Measurements from ENCODE around the gene MR1.

Gene MR1
- total RNA-seq, result 79.1 to 220 (median 158) reads per million in 18 experiments

DNA sequence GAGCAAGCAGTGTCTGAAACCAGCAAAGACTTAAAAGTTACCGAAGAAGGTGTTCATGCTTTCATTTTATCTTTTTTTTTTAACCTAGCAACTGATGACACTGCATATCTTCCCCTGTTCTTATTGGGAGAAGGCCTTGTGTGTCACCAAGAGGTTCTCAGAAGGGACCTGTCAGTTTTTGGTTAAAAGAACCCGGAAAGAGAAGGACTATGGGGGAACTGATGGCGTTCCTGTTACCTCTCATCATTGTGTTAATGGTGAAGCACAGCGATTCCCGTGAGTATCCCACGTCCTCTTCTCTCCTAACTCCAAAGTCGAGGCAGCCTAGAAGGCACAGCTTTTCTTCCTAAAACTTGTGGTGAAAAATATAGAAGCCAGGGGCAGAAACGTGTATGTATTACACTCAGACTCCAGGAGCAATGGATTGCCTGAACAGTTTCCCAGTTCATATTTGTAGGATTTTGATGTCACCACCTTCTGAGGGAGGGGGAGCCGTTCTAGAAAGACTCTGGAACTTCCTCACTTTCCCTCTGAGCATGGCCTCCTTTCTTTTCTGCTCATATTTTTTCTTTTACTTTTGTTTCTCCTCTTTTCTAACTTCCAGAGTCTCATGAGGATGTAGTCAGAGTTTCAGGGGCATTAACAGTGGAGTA, at the start of gene MR1:
Gene MR1, plus strand, starts transcription at position 185 of the 653 bp plus-strand sequence. Its CDS starts 25 bp downstream, at position 210.
- peak; percentile 78 to 91 for DNase-seq

DNA sequence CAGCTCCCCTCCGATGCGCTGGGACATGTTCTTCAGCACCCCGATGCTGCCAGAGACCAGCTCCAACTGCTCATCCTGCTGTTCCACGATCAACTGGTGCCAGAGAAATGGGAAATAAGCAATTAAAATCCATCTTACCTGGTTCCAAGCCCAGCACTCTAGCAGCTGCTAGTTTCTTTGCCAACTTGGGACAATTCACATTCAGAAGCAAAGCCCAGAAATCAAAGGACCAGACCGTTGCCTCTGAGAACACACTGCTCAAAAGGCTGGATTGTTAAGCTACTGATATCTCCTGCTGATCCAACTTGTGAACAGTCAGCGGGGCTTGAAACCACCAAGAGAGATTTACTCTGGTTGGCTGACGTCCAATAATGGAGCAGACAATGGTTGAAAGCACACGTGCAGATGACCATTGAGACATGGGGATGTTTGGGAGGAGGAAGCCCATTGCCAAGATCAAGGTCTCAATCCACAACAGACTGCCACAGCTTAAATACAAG, 45.5 kb upstream of the MR1 start:
- DNase-seq, result no peak

DNA sequence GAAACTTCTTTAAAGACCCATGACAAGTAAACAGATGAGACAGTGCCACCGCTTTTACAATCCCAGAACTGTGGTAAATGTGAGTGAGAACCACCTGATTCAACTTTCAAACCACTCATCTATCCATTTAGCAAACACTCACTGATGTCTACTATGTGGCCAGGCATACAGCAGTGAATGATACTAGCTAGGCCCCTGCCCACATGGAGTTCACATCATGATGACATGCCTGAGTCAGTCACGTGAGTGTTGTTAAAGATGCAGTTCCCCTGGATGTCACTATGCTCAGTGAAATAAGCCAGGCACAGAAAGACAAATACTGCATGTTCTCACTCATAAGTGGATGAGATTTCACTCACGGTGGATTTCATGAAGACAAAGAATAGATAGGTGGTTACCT, 39.5 kb upstream of the MR1 start:
- DNase-seq, result peak; percentile 27 to 43

DNA sequence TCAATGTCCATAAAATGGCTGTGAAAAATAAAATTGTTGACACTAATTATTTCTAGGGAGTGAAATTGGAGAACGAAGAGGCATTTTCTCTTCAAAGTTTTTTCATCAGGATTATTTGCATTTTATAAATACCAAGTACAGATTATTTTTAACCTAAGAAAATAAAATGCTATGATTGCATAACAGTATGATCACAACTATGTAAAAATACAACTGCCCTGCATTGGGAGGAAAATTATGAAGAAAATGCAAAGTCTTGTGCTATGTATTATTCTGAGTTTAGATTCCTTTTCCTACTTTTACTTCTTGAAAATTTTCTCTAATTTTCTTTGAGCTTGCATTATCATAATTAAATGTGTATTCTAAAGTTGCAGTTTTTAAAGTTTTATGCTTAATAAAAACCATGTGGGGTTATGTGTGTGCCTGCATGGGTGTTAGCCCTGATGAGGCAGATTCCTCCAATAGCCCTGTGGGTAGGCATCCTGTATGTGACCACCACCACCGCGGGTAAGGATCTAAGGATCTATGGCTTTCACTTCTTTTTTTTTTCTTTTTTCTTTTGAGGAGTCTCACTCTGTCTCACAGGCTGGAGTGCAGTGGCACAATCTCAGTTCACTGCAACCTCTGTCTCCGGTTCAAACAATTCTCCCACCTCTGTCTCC, 35.8 kb upstream of the MR1 start:
- no peak for DNase-seq

DNA sequence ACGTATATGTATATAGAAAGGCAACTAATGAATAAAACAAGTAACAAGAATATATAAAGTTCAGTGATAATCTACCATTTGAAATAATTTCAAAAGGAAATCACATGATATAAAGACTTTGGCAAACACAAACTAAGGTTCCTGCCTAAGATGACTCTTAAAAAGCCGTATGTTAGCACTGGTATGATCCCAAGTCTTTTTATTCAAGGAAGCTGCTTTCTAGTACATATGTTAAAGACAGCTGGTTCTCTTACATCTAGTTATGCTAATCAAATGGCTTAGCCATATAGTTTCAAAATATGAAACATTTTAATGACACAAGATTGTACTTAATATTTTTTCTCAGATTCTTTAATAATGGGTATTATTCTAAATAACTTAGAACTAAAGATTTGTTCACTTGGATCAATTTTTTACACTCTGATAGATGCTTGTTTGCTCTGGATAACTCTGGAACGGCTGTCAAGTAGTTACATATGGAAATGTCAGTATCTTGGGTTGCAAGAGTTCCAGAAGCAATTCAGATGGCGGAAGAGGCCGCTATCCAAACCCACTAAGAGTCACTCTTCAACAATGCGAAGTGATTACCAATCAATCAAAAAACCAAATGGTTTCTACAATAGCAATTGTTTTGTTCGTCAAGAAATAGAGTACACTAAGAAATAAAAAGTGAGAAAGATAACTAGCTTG, 32.5 kb upstream of the MR1 start:
- no peak for DNase-seq

DNA sequence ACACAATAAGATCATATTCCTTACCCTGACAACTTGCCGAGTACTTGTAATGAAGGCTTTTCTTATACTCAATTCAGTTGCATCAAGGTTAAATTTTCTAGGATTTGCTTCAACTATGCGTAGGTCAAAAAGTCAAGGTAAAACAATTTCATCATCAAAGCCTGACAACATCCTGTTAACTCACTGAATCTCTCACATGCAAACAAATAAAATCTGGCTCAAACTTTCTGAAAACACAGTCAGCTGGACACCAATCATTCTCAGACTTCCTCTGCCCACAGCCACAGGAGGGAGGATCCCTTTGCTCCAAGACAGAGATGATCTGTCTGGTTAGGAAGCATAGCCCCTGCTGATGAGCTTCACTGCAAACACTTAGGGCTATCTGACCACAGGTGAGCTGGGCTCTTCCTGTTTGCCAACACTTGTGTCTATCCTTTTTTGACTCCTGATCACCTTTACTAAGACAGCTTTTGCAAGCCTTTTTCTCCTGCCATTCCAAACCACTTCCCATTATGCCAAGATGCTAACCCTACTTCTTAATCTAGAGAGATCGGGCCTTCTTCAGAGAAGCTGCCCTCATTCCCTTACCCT, 31.1 kb upstream of the MR1 start:
- DNase-seq, result no peak

DNA sequence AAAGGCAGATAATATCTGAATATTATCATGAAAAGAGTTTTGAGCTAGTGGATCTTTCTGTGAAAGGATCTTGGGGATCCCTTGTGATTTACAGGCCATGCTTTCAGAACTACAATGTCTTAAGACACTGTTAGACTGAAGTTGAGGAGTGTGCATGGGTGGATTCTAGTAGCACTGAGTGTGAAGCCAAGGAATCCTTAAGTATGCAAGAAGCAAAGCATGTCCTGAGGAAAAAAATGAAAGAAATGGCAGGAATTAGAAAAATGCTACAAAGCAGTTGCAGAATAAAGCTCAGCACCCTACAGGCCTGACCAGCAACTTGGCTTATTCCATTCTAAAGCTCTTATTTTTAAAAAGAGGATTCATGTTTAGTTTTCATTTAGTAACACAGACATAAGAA, 23.0 kb upstream of the MR1 start:
- DNase-seq, result no peak

DNA sequence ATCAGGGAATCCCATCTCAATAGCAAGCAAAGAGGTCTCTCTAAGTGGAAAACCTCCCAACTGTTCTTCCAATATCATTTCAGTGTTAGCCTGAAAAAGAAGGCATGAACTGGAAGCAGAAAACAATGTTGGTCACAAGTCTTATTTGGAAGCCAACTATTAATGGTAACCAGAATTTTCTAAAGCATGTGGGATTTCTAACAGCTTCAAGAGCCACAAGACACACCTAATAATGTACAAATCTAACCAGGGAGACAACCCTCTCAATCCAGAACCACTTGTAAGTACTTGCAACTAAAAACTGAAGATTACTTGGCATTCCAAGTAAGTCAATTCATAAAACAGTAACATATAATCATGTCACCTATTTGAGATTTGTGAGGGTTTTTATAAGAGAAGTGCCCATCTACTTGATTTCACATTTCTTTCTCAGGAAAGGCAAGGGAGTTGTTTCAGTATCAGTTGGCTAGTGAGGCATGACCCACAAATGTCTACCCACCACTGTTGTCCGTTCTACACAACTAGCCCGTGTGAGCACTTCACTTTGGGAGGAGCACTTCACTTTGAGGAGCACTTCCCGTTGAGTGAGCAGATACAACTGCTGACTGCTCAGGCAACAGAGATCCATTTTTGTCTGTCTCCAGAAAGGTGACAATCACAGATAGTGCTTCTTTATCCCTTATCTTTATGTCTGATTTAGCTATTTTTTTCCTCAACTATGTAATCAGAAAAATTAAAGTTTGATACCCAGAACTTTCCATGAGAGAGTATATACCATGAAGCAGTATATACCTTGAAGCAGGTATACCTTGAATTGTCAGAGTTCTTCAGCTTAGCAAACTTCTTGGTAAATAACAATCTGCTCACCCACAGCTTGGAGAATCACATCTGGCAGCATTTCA, 22.2 kb upstream of the MR1 start:
- DNase-seq, result no peak

DNA sequence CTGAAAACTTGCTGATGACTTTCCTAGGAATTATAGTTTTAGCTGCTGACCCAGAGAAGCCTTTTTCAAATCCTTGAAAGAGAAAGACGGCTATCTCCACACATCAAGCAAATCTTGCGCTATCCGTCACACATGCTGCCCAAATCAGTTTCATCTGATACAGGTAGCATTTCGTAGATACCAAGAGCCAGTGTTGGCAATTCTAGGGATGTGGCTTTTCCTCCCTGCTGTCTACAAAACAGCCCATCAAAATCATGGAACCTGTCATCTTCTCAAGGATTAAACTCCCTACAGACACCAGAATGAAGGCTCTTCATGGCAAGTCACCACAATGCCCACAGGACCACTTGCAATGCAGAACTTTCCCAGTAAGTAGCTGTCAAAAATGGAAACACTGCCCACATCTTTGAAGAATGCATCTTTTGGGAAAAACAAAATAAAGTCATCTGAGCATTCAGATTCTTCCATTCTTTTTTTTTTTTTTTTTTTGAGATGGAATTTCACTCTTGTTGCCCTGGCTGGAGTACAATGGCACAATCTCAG, 21.5 kb upstream of the MR1 start:
- DNase-seq, result no peak

DNA sequence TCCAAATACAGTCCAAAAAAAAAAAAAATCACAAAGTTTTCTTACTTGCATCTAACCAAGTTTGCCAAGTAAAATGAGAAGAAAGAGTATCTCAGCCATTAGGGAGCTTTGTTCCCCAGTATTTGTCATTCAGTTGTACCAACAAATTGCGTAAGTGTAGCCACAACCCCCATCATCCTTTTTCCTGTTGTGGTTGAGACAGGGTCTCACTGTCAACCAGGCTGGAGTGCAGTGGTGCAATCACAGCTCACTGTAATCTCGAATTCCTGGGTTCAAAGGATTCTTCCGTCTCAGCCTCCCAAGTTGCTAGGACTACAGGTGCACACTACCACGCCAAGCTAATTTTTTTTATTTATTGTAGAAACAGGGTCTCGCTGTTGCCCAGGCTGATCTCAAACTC, 20.6 kb upstream of the MR1 start:
- DNase-seq, result peak; percentile 51 to 85

DNA sequence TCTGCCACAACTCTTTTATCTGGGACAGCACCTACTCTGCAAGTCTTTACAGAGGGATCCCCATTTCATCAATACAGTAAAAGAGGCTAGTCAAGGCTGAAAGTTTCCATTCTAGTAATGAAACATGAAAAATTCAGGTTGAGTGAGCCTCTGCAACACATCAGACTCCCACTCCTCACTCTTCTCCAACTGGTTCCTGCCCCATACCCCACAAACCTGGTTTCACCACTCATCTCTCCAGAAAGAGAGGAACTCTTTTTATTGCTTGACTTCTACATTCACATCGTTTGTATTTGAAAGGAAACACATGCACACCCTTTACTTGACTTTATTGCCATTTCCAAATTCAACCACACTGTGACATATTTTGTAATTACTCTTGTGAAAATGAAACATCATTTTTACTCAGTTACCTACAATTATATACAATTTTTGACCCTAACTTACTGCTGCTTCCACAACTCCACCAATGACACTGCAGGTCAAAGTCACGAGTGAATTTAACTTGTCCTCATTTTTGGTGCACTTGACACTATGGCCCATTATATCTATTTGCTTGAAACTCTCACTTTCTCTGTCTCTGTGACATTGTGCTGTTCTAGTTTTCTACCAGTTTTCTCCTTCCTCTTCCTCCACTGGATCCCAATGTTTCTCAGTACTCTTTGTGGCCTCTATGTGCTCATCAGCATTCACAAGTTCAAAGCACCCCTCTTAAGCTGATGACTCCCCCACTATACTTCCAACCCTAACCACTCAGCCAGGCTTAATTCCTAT, 19.1 kb upstream of the MR1 start:
- peak in 1 of 2 donors; percentile 69 for DNase-seq

DNA sequence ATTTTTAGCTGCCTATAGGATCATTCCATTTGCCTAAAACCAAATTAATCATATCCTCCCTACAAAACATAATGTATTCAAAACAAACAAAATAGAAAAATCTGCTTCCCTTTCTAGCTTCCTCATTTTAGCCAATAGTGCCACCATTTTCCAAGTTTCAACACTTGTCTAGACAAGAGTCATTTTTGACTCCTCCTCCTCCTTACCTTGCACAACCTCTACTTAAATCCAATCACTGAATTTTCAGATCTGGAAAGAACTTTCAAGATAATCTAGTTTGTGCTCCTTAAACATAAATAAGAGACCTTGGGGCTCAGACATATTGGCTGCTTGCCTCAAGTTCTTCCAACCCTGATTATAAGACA, 18.6 kb upstream of the MR1 start:
- DNase-seq, result peak; percentile 83 to 97

DNA sequence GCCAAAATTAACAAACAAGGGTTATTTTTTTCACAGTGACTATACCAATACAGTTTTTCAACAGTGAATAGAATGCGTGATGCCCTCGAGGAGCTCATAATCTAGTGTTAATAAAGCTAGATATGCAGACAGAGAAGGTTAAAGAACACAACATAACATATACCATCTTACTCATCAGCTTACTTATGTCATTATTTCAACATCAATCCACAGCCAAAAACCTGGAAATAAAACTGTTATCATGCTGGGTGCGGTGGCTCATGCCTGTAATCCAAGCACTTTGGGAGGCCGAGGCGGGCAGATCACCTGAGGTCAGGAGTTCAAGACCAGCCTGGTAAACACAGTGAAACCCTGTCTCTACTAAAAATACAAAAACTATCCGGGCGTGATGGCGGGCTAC, 17.2 kb upstream of the MR1 start:
- peak in 1 of 2 donors; percentile 29 for DNase-seq

DNA sequence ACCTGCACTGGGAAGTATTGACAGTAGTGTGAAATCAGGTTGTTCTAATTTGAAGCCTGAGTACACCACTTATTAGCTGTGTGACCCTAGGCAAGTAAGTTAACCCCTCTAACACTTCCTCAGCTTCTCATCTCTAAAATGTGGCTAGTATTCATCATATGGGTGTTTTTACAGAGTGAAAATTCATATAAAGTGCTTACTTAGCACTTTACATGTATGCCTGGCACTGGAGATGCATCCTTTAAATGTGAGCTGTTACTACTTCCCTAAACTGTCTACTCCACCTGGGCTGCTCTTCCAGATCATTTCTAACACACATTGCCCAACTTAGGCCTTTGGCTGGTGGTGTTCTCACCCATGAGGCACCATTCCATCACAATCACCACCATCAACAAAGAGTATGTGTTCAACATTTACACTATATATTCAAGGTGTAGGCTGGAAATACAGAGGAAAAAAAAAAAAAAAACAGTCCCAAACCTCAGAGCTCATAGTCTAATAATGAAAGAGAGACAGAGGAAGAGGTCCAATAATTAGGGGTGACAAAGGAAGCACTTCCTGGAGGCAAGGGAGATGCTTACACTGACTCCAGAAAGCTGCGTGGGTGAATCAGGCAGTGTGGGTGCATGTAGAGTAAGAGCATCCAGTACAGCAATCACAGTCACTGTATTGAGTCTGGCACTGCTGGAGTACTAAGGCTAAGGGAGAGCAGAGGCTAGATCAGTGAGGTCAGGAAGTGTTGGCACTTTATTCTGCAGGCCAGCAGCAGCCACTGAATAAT, 14.7 kb upstream of the MR1 start:
- DNase-seq, result peak in 1 of 2 donors; percentile 68

DNA sequence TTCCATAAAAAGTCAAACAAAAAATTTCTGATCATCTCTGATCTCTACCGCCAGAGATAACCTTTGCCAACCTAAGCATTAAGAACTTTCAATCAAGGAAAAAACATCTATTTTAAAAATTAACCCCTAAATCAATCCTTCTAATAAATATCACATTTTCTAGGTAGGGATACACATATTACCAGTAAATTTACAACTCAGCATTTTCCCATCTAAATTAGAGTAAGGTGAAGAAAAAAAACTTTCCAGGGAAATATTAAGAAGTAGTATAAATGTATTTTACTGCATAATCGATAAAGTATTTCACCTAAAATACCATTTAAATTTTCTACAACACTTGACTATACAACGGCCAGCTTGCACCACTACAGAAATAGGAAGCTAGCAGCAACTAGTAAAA, 12.6 kb upstream of the MR1 start:
- DNase-seq, result peak in 1 of 2 donors; percentile 24

DNA sequence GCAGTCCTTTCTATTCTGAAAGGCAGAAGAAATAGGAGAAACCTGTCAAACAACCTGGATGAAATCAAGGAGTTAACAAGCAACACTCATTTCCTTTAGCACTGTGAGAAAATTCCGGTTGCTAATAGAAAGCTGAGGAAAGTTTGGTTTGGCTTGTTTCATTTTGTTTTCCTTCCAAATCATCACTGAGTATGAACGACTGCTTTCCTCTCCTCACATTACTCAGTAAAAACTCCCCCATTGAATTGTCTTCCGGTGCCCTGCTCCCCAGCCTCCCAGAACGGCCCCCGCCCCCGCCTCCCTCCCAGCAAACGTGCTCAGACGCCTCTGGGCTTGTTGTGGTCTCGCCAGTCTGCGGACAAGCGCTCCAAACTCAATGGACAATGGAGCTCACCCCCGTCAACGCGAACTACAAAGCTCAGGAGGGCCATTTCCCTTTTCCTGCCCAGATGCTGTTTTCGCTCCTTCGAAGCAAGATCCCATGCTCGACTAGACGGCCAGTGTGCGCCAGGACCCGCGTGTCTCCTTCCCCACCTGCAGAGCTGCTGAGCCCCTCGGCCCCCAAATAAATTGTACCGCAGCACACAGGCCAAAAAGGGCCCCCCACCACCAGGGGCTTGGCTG, 11.9 kb upstream of the MR1 start:
- DNase-seq, result peak; percentile 51 to 63

DNA sequence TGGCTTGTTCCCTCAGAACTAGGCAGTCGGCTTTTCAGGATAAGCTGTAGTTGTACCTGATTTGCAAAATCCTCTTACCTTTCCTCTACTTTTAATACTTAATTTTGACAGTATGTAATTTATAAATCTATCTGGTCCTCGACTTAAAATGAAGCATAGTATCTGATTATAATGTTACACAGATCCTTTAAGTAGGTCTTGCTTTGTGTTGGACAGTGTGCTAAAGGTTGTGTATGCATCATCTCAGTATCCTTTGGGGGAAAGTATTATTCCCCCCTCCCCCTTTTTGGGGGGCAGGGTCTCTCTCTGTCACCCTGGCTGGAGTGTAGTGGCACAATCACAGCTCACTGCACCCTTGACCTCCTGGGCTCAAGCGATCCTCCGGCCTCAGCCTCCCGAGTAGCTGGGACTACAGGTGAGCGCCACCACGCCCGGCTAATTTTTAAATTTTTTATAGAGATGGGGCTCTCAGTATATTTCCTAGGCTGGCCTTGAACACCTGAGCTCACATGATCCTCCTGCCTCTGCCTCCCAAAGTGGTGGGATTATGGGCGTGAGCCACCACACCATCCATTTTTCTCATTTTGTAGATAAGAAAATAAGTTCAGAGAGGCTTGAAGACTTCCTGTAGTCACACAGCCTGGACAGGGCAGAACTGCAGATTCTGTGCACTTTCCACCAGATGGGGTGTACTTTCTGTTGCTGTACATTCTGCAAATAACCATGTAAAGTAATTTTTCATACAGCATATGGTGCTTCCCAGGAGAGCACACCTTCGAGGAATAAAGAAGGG, 10.3 kb upstream of the MR1 start:
- DNase-seq, result no peak

DNA sequence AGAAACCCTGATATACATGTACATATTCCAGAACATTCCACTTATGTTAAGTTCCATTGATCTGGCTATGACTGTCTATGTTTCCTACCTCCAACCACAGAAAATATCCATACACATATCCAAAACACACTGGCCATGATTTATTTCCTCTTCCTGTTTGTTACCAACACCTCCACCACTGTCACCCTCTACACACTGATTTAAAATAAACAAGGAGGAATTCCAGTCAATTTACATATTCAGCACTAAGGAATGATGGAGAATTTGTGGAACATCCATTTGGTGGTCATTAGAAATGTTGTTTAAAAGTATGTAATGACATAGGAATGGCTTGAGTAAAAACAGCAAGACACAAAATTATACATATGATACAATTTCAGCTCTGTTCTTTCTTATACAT, 5.6 kb upstream of the MR1 start:
- no peak for DNase-seq

DNA sequence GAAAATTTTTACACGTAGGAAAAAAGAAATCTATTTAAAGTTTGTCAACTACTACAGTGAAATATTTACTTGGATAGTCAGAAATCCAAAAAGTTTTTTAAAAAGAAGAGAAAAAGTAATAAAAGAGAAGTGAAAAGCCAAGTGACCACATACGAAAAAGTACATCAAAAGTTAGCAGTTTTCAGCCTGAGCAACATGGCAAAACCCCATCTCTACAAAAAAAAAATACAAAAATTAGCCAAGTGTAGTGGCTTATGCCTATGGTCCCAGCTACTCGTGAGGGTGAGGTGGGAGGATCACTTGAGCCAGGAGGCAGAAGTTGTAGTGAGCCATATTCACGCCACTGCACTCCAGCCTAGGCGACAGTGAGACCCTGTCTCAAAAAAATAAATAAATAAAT, 5.2 kb upstream of the MR1 start:
- DNase-seq, result no peak

Measured in inflammatory macrophage (primary cell).